Measurements from ENCODE around the gene ZNF302. TPM values are rescaled to one million over a fixed set of nuclear protein-coding genes. Genes with fewer than 3 reads are reported as not detected.

Gene ZNF302
- polyA plus RNA-seq, 1 donor from 2014 or later: 107 TPM

- H3K9me2 ChIP-seq (ENCODE audit: insufficient read depth, low read length): no peaks in the 10 kb centered on the region
- no peak overlapping the region for H3K4me2 ChIP-seq (ENCODE audit: low read length)
- no peak overlapping the region for H2AFZ ChIP-seq (ENCODE audit: low read depth, low read length)
- TF ChIP-seq EP300 (conservative IDR thresholded peaks at IDR 0.05; ENCODE audit: poor library complexity, severe bottlenecking) (no peak), RAD21 (conservative IDR thresholded peaks at IDR 0.05) (no peak), MXI1 (conservative IDR thresholded peaks at IDR 0.05; ENCODE audit: poor library complexity, severe bottlenecking) (no peak), POLR2AphosphoS5 (IDR thresholded peaks at IDR 0.05) (no peak), SMC3 (conservative IDR thresholded peaks at IDR 0.05; ENCODE audit: poor library complexity) (no peak), CTCF (IDR thresholded peaks at IDR 0.05; ENCODE audit: poor library complexity, severe bottlenecking) (no peak), EZH2 (IDR thresholded peaks at IDR 0.05; ENCODE audit: borderline replicate concordance, insufficient read depth, low read length, poor library complexity, severe bottlenecking) (no peak), TAF1 (IDR thresholded peaks at IDR 0.05; ENCODE audit: low read depth) (no peak)
- no peaks in the 10 kb centered on the region for H3F3A ChIP-seq (ENCODE audit: insufficient read depth, low read length, poor library complexity, severe bottlenecking)
- no peak overlapping the region for H3K4me3 ChIP-seq (ENCODE audit: low read length)
- H3K79me2 ChIP-seq (replicated peaks; ENCODE audit: insufficient read depth, low read length): no peaks in the 10 kb centered on the region
- H3K9me3 ChIP-seq (ENCODE audit: low read length): peaks cover 5% of the 10 kb centered on the region
- H3K36me3 ChIP-seq (ENCODE audit: insufficient read depth, low read length): no peaks in the 10 kb centered on the region
- H3K27me3 ChIP-seq (ENCODE audit: insufficient read depth, low read depth, low read length): no peaks in the 10 kb centered on the region
- H3K9ac ChIP-seq (ENCODE audit: low read length): no peak overlapping the region
- no peaks in the 10 kb centered on the region for H4K20me1 ChIP-seq (ENCODE audit: insufficient read depth)
- no peak overlapping the region for H3K27ac ChIP-seq (ENCODE audit: low read length)
These were observed 27.5 kb upstream of the ZNF302 start for GRCh38 chr19:34649886-34650543.

GRCh38 chr19:34651747-34652146 is 25.7 kb upstream of the ZNF302 start:
- Histone ChIP-seq H3K27me3 (ENCODE audit: insufficient read depth, low read depth, low read length) (no peaks in the 10 kb centered on the region), H3K9me3 (ENCODE audit: low read length) (peaks cover 5% of the 10 kb centered on the region), H2AFZ (ENCODE audit: low read depth, low read length) (no peak overlapping the region), H3F3A (ENCODE audit: insufficient read depth, low read length, poor library complexity, severe bottlenecking) (no peaks in the 10 kb centered on the region), H3K9ac (ENCODE audit: low read length) (no peak overlapping the region), H3K9me2 (ENCODE audit: insufficient read depth, low read length) (no peaks in the 10 kb centered on the region), H3K4me3 (ENCODE audit: low read length) (no peak overlapping the region), H3K27ac (ENCODE audit: low read length) (no peak overlapping the region), H4K20me1 (ENCODE audit: insufficient read depth) (no peaks in the 10 kb centered on the region), H3K4me2 (ENCODE audit: low read length) (no peak overlapping the region), H3K79me2 (replicated peaks; ENCODE audit: insufficient read depth, low read length) (no peaks in the 10 kb centered on the region), H3K36me3 (ENCODE audit: insufficient read depth, low read length) (no peaks in the 10 kb centered on the region)
- no peak for TF ChIP-seq TAF1 (IDR thresholded peaks at IDR 0.05; ENCODE audit: low read depth)

GRCh38 chr19:34654796-34655195 is 22.7 kb upstream of the ZNF302 start:
- Histone ChIP-seq H4K20me1 (ENCODE audit: insufficient read depth) (no peaks in the 10 kb centered on the region), H3K9me3 (ENCODE audit: low read length) (peaks cover 5% of the 10 kb centered on the region), H2AFZ (ENCODE audit: low read depth, low read length) (no peak overlapping the region), H3K27me3 (ENCODE audit: insufficient read depth, low read depth, low read length) (no peaks in the 10 kb centered on the region), H3K9me2 (ENCODE audit: insufficient read depth, low read length) (no peaks in the 10 kb centered on the region), H3K27ac (ENCODE audit: low read length) (no peak overlapping the region), H3K4me2 (ENCODE audit: low read length) (no peak overlapping the region), H3K79me2 (replicated peaks; ENCODE audit: insufficient read depth, low read length) (no peaks in the 10 kb centered on the region), H3K36me3 (ENCODE audit: insufficient read depth, low read length) (no peaks in the 10 kb centered on the region), H3F3A (ENCODE audit: insufficient read depth, low read length, poor library complexity, severe bottlenecking) (no peaks in the 10 kb centered on the region), H3K4me3 (ENCODE audit: low read length) (no peak overlapping the region), H3K9ac (ENCODE audit: low read length) (no peak overlapping the region)
- TF ChIP-seq REST (IDR thresholded peaks at IDR 0.05; ENCODE audit: borderline replicate concordance) (no peak), EP300 (conservative IDR thresholded peaks at IDR 0.05; ENCODE audit: poor library complexity, severe bottlenecking) (no peak), EZH2 (IDR thresholded peaks at IDR 0.05; ENCODE audit: borderline replicate concordance, insufficient read depth, low read length, poor library complexity, severe bottlenecking) (no peak), CTCF (IDR thresholded peaks at IDR 0.05; ENCODE audit: poor library complexity, severe bottlenecking) (no peak), RAD21 (conservative IDR thresholded peaks at IDR 0.05) (no peak), SMC3 (conservative IDR thresholded peaks at IDR 0.05; ENCODE audit: poor library complexity) (no peak), MXI1 (conservative IDR thresholded peaks at IDR 0.05; ENCODE audit: poor library complexity, severe bottlenecking) (no peak), TAF1 (IDR thresholded peaks at IDR 0.05; ENCODE audit: low read depth) (no peak), POLR2AphosphoS5 (IDR thresholded peaks at IDR 0.05) (no peak)
